ENCODE measurements around the gene TXNDC2.

TXNDC2 gene

GRCh38 chr18:9871244-9871746 is 14.5 kb upstream of the TXNDC2 start:
- DNase-seq (ENCODE audit: extremely low spot score) = no peak
- no peak for TF ChIP-seq CTCF (IDR thresholded peaks at IDR 0.05; ENCODE audit: control extremely low read depth, extremely low read depth, low read depth, missing control alignments)
- ChIA-PET CTCF (interaction anchor here (1.6 kb wide), 1 partner anchor 11 kb away, joined by 4 read pairs; no protein-coding TSS in a partner anchor), POLR2A (no interaction called here)

- no peak for TF ChIP-seq CTCF (IDR thresholded peaks at IDR 0.05; ENCODE audit: control extremely low read depth, extremely low read depth, low read depth, missing control alignments)
- no peak for DNase-seq (ENCODE audit: extremely low spot score)
- POLR2A ChIA-PET = no interaction called here
- CTCF ChIA-PET = interaction anchor here (1.3 kb wide), 1 partner anchor 10 kb away, joined by 3 read pairs; no protein-coding TSS in a partner anchor
Observed at GRCh38 chr18:9872823-9873222, 12.9 kb upstream of the TXNDC2 start.

GRCh38 chr18:9874728-9875127 is 11.0 kb upstream of the TXNDC2 start:
- TF ChIP-seq CTCF (IDR thresholded peaks at IDR 0.05; ENCODE audit: control extremely low read depth, extremely low read depth, low read depth, missing control alignments) = no peak
- CTCF ChIA-PET = no interaction called here
- POLR2A ChIA-PET = no interaction called here
- DNase-seq (ENCODE audit: extremely low spot score) = no peak

- no peak for DNase-seq (ENCODE audit: extremely low spot score)
- ChIA-PET CTCF (interaction anchor here (1.1 kb wide), 1 partner anchor 19 kb away, joined by 3 read pairs; no protein-coding TSS in a partner anchor), POLR2A (no interaction called here)
- no peak for TF ChIP-seq CTCF (IDR thresholded peaks at IDR 0.05; ENCODE audit: control extremely low read depth, extremely low read depth, low read depth, missing control alignments)
Observed at GRCh38 chr18:9876212-9876866, 9.4 kb upstream of the TXNDC2 start.

- TF ChIP-seq CTCF (IDR thresholded peaks at IDR 0.05; ENCODE audit: control extremely low read depth, extremely low read depth, low read depth, missing control alignments) = no peak
- no peak for DNase-seq (ENCODE audit: extremely low spot score)
- POLR2A ChIA-PET = no interaction called here
- CTCF ChIA-PET = interaction anchor here (1.1 kb wide), 1 partner anchor 18 kb away, joined by 3 read pairs; no protein-coding TSS in a partner anchor
Observed at GRCh38 chr18:9876867-9877654, 8.7 kb upstream of the TXNDC2 start.

GRCh38 chr18:9877655-9878014 is 8.1 kb upstream of the TXNDC2 start:
- POLR2A ChIA-PET = no interaction called here
- DNase-seq (ENCODE audit: extremely low spot score) = no peak
- CTCF ChIA-PET = interaction anchor here (1.1 kb wide), 1 partner anchor 18 kb away, joined by 3 read pairs; no protein-coding TSS in a partner anchor
- TF ChIP-seq CTCF (IDR thresholded peaks at IDR 0.05; ENCODE audit: control extremely low read depth, extremely low read depth, low read depth, missing control alignments) = no peak
